Measurements from ENCODE around the gene CHAD.

DNA sequence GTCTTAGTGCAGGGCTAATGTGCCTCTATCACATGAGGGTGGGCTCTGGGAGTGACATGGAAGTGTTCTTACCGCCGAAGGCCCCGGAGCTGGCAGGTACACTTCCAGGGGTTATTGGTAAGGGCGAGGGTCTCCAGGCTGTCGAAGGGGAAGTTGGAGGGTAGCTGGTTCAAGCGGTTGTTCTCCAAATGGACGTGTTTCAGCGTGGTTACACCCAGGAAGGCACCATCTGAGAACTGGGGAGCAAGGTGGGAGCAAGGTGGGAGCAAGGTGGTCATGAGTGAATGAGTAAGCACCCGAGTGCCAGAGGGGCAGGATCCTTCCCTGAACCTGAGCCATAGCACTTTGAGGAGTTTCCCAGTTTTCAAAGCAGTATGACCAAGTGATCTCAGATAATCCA, 3.0 kb downstream of the CHAD start:
- TF ChIP-seq, protein P1, sequence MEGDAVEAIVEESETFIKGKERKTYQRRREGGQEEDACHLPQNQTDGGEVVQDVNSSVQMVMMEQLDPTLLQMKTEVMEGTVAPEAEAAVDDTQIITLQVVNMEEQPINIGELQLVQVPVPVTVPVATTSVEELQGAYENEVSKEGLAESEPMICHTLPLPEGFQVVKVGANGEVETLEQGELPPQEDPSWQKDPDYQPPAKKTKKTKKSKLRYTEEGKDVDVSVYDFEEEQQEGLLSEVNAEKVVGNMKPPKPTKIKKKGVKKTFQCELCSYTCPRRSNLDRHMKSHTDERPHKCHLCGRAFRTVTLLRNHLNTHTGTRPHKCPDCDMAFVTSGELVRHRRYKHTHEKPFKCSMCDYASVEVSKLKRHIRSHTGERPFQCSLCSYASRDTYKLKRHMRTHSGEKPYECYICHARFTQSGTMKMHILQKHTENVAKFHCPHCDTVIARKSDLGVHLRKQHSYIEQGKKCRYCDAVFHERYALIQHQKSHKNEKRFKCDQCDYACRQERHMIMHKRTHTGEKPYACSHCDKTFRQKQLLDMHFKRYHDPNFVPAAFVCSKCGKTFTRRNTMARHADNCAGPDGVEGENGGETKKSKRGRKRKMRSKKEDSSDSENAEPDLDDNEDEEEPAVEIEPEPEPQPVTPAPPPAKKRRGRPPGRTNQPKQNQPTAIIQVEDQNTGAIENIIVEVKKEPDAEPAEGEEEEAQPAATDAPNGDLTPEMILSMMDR (conservative IDR thresholded peaks at IDR 0.05 in 1 of 2, IDR thresholded peaks at IDR 0.05 in 1 of 2; ENCODE audit: extremely low read depth in 1 of 2, insufficient read depth in 1 of 2, low read depth in 1 of 2, low read length in 2 of 2) = no peak
- TF ChIP-seq EZH2 (IDR thresholded peaks at IDR 0.05; ENCODE audit: borderline replicate concordance, low read length) = no peak
